Epithelial cell of proximal tubule (primary cell): Measurements from ENCODE around the gene MFN2. TPM values are rescaled to one million over a fixed set of nuclear protein-coding genes. Genes with fewer than 3 reads are reported as not detected.

Experiments
- DNase-seq: peaks from one replicate; pipeline ENCODE4 v3.0.0-alpha.2; 2011; ENCODE audit warnings: low read depth
- H3K4me3 ChIP-seq: 2 replicates; pipeline ENCODE4 v1.5.1; 2011; ENCODE audit warnings: low read depth, mild to moderate bottlenecking, low read length
- CTCF ChIP-seq: conservative IDR thresholded peaks from 2 replicates; pipeline ENCODE4 v1.5.1; 2012; ENCODE audit warnings: low read depth, mild to moderate bottlenecking, low read length
- total RNA-seq: library from RNA; depleted of rRNA; stranded (reverse); fragments of >200 nt; gene quantifications from 2 replicates; pipeline ENCODE4 v1.2.3, GENCODE V29; 2015

The MFN2 gene
- total RNA-seq, 1 donor from 2014 or later: 53.6 TPM

GRCh38 chr1:11985171-11985570 lies 4.9 kb downstream of the MFN2 start:
- no peak overlapping the region for H3K4me3 ChIP-seq
- DNase-seq: no peak
- no peak for TF ChIP-seq CTCF

GRCh38 chr1:11985851-11986250 lies 5.6 kb downstream of the MFN2 start:
- no peak overlapping the region for H3K4me3 ChIP-seq
- DNase-seq: no peak
- no peak for TF ChIP-seq CTCF

GRCh38 chr1:11989669-11990068 lies 9.4 kb downstream of the MFN2 start:
- no peak for TF ChIP-seq CTCF
- no peak overlapping the region for H3K4me3 ChIP-seq
- no peak for DNase-seq

GRCh38 chr1:11990303-11991032 lies 10.2 kb downstream of the MFN2 start:
- TF ChIP-seq CTCF: no peak
- DNase-seq: peak; percentile 70
- no peak overlapping the region for H3K4me3 ChIP-seq

GRCh38 chr1:11991969-11992676 lies 11.9 kb downstream of the MFN2 start:
- TF ChIP-seq CTCF: no peak
- no peak overlapping the region for H3K4me3 ChIP-seq
- no peak for DNase-seq

- H3K4me3 ChIP-seq: no peak overlapping the region
- DNase-seq: no peak
- TF ChIP-seq CTCF: no peak
Observed at GRCh38 chr1:11997081-11997850, 17.0 kb downstream of the MFN2 start.
